ENCODE measurements around the gene C1orf115. TPM values are rescaled to one million over a fixed set of nuclear protein-coding genes. Genes with fewer than 3 reads are reported as not detected.

Gene C1orf115
- total RNA-seq, 2 experiments from 2014 or later = 0.12 to 0.16 TPM

DNA sequence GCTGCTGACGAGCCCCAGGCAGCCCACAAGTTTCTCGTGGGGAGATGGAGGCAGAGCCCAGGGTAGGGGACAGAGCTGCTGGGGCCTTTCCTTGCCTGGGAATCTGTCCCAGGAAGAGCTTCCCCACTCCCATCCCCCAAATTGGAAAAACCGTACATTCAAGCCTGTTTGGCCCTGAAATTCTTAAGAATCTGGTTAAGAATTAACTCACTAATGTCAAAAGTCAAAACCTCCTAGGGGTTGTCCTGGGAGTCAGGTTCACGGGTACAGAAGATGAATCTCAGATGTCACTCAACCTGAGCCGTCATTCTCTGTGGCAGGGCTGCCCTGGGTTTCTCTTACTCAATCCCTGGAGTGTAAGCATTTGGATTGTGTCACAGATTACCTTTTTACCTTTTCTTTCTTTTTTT lies 8.4 kb downstream of the C1orf115 start:
- CTCF ChIA-PET = no interaction called here

DNA sequence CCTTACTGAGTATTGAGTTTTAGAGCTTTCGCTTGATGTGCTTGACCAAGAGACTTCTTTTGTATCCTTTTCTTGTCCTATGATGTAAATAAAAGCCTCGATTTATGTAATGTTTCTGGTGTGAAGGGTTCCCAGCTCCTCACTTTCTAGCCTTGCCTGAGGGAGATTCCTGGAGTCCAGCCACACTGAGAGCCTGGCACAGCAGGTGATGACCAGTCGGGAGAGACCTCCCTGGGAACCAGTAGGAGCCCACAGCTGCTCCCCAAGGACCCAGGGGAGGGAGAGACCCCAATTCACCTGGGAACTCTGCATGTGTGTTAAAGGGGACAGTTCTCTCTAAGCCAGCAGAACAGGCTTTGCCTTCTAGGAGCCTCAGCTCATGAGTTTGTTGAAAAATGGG lies 8.9 kb downstream of the C1orf115 start:
- H3K27me3 Mint-ChIP-seq = peaks cover 18% of the 10 kb centered on the region
- CTCF ChIA-PET = interaction anchor here (0.7 kb wide), 1 partner anchor 21 kb away, joined by 5 read pairs; no protein-coding TSS in a partner anchor
- H3K4me1 Mint-ChIP-seq = peaks cover 5% of the 10 kb centered on the region
- DNase-seq = no peak
- no peaks in the 10 kb centered on the region for H3K36me3 Mint-ChIP-seq
- no peaks in the 10 kb centered on the region for H3K9me3 Mint-ChIP-seq (ENCODE audit: low read depth)
- H3K27ac Mint-ChIP-seq = no peak overlapping the region
- no peak for ATAC-seq
- no peak overlapping the region for H3K4me3 Mint-ChIP-seq

More for the DNA sequence above, 8.4 kb downstream of the C1orf115 start:
- peaks cover 5% of the 10 kb centered on the region for H3K4me1 Mint-ChIP-seq
- ATAC-seq (no peak), DNase-seq (no peak)
- no peak overlapping the region for H3K27ac Mint-ChIP-seq
- no peak overlapping the region for H3K4me3 Mint-ChIP-seq
- no peaks in the 10 kb centered on the region for H3K9me3 Mint-ChIP-seq (ENCODE audit: low read depth)
- peaks cover 15% of the 10 kb centered on the region for H3K27me3 Mint-ChIP-seq
- no peaks in the 10 kb centered on the region for H3K36me3 Mint-ChIP-seq

DNA sequence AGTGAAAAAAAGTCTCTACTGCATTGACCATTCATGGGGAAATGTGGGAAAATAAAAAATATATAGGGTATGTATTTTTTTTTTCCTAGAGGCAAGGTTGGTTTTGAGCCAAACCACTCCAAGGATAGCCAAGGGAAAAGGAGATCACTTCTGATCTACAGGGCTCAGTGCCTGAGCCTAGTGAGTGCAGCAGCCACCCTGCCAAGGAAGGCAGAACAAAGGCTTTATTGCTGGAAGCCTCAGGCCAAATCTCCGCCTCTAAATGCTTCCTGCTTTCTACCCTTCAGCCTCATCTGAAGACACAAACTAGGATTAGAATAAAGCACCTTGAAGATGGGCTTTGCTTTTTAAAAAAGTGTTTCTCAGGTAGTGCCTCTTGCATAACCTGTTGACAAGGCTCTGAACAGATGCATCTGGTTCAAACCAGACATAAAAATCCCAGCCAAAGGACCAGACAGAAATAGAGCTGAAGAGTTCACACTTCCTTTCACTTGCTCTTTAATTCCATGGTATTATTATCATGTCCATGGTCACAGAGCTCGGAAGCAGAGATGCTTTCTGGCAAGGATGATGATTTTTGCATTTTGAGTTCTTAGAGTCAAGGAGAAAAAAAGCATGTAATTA lies 10.5 kb downstream of the C1orf115 start:
- no peaks in the 10 kb centered on the region for H3K36me3 Mint-ChIP-seq
- ATAC-seq (no peak), DNase-seq (no peak)
- H3K9me3 Mint-ChIP-seq (ENCODE audit: low read depth) = no peaks in the 10 kb centered on the region
- H3K27ac Mint-ChIP-seq = no peak overlapping the region
- CTCF ChIA-PET = interaction anchor here (1.0 kb wide), 1 partner anchor 21 kb away, joined by 3 read pairs; no protein-coding TSS in a partner anchor
- H3K4me3 Mint-ChIP-seq = no peak overlapping the region
- peaks cover 5% of the 10 kb centered on the region for H3K4me1 Mint-ChIP-seq
- peaks cover 18% of the 10 kb centered on the region for H3K27me3 Mint-ChIP-seq

DNA sequence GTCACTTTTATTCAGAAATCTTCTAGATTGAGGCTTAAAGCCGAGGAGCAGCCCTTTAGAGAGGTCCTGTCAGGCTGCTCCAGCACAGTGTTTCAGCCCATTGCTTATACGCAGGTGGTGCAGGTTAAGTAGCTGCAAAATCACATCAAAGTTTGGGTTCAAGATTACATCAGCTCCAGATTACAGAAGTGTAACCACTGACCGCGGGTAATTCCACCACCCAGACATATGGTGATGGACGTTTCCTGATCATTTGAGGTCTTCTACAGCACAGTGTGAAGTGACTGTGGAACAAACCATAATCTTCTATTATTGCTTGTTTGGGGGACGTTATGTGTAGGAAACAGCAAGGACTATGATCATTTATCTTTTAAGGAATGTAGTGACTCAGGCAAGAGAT lies 11.8 kb downstream of the C1orf115 start:
- H3K4me3 Mint-ChIP-seq = no peak overlapping the region
- no peak for ATAC-seq
- CTCF ChIA-PET = interaction anchor here (1.4 kb wide), 1 partner anchor 31 kb away, joined by 5 read pairs; no protein-coding TSS in a partner anchor

DNA sequence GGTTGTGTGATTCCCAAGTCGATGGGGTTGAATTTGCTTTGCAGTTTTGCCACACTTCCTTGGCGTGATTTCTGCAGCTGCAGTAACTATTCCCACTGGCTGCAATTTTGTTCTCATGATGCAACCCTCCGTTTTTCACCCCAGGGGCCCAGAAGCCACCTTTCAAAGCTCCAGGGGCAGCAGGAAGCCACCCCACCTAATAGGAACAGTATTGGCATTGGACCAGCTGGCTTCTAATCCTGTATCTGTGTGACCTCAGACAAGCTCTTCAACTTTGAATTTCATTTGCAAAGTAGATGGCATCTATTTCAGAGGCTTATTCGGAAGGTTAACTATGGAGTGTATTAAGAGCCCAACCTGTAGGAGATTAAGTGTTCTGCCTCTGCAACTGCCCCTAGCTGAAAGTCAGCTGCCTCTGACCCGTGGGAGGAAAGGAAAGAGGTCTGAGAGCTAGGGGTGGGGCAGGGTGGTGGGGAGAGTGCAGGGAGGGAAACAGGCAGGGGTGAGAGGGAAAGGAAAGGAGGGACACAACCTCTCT lies 12.6 kb downstream of the C1orf115 start:
- no peaks in the 10 kb centered on the region for H3K9me3 Mint-ChIP-seq (ENCODE audit: low read depth)
- H3K27me3 Mint-ChIP-seq = peaks cover 18% of the 10 kb centered on the region
- no peak overlapping the region for H3K27ac Mint-ChIP-seq
- DNase-seq (no peak), ATAC-seq (no peak)
- CTCF ChIA-PET = interaction anchor here (1.4 kb wide), 1 partner anchor 30 kb away, joined by 5 read pairs; no protein-coding TSS in a partner anchor
- H3K4me1 Mint-ChIP-seq = peaks cover 5% of the 10 kb centered on the region
- H3K4me3 Mint-ChIP-seq = no peak overlapping the region
- no peaks in the 10 kb centered on the region for H3K36me3 Mint-ChIP-seq

More for the DNA sequence above, 11.8 kb downstream of the C1orf115 start:
- no peaks in the 10 kb centered on the region for H3K36me3 Mint-ChIP-seq
- peaks cover 5% of the 10 kb centered on the region for H3K4me1 Mint-ChIP-seq
- no peaks in the 10 kb centered on the region for H3K9me3 Mint-ChIP-seq (ENCODE audit: low read depth)
- H3K27me3 Mint-ChIP-seq = peaks cover 18% of the 10 kb centered on the region
- H3K27ac Mint-ChIP-seq = no peak overlapping the region
- DNase-seq = no peak

DNA sequence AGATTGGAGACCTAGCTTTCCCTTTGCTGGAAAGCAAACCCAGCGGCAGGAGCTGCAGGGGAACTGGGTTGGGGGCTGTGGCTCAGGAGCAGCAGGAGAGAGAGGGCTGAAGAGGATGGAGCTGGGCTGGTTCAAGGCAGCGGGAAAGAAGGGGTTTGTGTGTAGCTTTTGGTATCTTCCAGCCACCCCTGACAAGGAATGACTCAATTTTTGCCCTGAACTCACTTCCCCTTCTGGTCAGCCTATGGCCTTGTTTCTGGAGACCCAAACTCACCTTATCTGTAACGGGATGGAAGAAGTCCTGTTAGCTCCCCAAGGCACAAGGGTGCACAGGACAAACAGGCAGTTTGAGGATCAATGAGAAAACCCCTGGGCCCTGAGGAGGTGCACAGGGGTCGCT lies 13.1 kb downstream of the C1orf115 start:
- Mint-ChIP-seq H3K4me1 (peaks cover 5% of the 10 kb centered on the region), H3K27ac (no peak overlapping the region), H3K36me3 (no peaks in the 10 kb centered on the region), H3K4me3 (no peak overlapping the region), H3K27me3 (peaks cover 16% of the 10 kb centered on the region), H3K9me3 (ENCODE audit: low read depth) (no peaks in the 10 kb centered on the region)
- ATAC-seq = no peak
- CTCF ChIA-PET = no interaction called here
- no peak for DNase-seq

DNA sequence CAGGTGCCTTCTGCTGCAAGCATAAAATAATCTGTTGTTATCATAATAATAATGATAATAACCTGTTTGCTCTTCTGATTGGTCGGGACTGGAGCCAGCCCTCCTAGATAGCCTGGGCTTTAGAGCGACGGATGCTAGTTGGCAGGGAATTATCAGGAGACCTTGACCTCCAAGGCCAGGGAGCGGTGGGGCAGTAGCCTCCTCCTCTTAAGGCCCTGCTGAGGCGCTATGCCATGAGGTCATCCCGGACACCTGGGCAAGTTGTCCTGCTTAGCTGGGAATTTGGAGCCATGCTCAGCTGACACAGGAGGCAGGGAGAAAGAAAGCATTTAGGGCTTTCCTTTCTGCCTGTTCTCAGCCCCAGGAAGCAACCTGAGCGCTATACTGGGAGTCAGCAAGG lies 15.6 kb downstream of the C1orf115 start:
- no peaks in the 10 kb centered on the region for H3K36me3 Mint-ChIP-seq
- peaks cover 15% of the 10 kb centered on the region for H3K27me3 Mint-ChIP-seq
- H3K4me1 Mint-ChIP-seq = peaks cover 7% of the 10 kb centered on the region
- DNase-seq = no peak
- no peak overlapping the region for H3K27ac Mint-ChIP-seq
- ATAC-seq = no peak
- H3K9me3 Mint-ChIP-seq (ENCODE audit: low read depth) = no peaks in the 10 kb centered on the region
- no peak overlapping the region for H3K4me3 Mint-ChIP-seq
- CTCF ChIA-PET = interaction anchor here (1.1 kb wide), 1 partner anchor 27 kb away, joined by 3 read pairs; no protein-coding TSS in a partner anchor

DNA sequence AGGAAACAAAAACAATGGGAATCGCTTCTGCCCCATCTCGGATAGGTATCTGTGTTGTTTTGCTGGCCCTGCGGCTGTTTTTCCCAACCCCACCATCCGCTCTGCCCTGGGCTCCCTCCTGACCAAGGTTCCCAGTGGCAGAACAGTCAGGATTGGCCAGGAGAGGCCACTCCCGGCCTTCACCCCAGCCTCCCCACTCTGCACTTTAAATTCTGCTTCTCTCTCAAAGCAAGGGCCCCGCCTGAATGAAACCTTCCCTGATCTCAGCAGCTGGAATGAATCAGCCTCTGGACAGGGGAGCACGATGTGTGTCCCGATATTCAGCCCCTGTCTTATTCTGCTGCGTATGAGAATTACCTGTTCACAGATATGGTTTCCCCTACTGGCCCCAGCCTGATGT lies 16.3 kb downstream of the C1orf115 start:
- H3K4me3 Mint-ChIP-seq = no peak overlapping the region
- ATAC-seq (no peak), DNase-seq (no peak)
- H3K4me1 Mint-ChIP-seq = peaks cover 7% of the 10 kb centered on the region
- H3K9me3 Mint-ChIP-seq (ENCODE audit: low read depth) = no peaks in the 10 kb centered on the region
- H3K27me3 Mint-ChIP-seq = peaks cover 13% of the 10 kb centered on the region
- H3K27ac Mint-ChIP-seq = no peak overlapping the region
- no peaks in the 10 kb centered on the region for H3K36me3 Mint-ChIP-seq
- CTCF ChIA-PET = interaction anchor here (1.1 kb wide), 1 partner anchor 27 kb away, joined by 3 read pairs; no protein-coding TSS in a partner anchor

DNA sequence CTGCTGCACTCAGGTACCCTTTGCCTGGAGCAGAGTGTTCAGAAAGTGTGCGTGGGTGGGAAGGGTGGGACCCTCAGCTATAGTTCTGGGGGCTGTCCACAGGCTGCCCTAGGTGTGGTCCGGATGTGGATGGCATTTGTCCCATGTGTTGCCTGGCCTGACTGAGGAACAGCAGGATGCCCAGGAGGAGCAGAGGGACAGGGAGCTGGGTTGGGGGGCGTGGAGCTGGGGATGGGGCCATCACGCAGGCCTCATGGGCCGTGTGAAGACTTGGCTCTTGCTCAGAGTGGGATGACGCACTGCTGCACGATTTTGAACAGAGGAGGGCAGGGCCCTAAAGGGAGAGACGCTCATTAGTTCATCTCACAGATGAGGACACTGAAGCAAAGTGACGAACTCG lies 17.0 kb downstream of the C1orf115 start:
- H3K27ac Mint-ChIP-seq = no peak overlapping the region
- no peaks in the 10 kb centered on the region for H3K9me3 Mint-ChIP-seq (ENCODE audit: low read depth)
- ATAC-seq (no peak), DNase-seq (no peak)
- H3K36me3 Mint-ChIP-seq = no peaks in the 10 kb centered on the region
- CTCF ChIA-PET = no interaction called here
- peaks cover 11% of the 10 kb centered on the region for H3K27me3 Mint-ChIP-seq
- no peak overlapping the region for H3K4me3 Mint-ChIP-seq
- H3K4me1 Mint-ChIP-seq = peaks cover 3% of the 10 kb centered on the region

DNA sequence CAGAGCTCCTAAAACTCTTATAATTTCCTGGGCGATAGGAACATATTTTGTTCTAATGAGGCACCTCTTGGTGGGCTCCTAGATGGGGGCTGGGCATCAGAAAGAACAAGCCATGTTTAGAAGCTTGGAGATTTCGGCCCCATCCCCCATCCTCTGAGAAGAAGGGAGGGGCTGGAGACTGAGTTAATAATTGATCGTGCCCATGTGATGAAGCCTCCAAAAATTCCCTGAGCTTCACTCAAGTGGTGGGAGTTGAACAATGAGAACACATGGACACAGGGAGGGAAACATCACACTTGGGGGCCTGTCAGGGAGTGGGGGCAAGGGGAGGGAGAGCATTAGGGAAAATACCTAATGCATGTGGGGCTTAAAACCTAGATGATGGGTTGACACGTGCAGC lies 18.1 kb downstream of the C1orf115 start:
- peaks cover 1% of the 10 kb centered on the region for H3K4me1 Mint-ChIP-seq
- no peak overlapping the region for H3K4me3 Mint-ChIP-seq
- H3K9me3 Mint-ChIP-seq (ENCODE audit: low read depth) = no peaks in the 10 kb centered on the region
- peaks cover 2% of the 10 kb centered on the region for H3K27me3 Mint-ChIP-seq
- DNase-seq (no peak), ATAC-seq (no peak)
- H3K27ac Mint-ChIP-seq = no peak overlapping the region
- no peaks in the 10 kb centered on the region for H3K36me3 Mint-ChIP-seq
- CTCF ChIA-PET = no interaction called here

DNA sequence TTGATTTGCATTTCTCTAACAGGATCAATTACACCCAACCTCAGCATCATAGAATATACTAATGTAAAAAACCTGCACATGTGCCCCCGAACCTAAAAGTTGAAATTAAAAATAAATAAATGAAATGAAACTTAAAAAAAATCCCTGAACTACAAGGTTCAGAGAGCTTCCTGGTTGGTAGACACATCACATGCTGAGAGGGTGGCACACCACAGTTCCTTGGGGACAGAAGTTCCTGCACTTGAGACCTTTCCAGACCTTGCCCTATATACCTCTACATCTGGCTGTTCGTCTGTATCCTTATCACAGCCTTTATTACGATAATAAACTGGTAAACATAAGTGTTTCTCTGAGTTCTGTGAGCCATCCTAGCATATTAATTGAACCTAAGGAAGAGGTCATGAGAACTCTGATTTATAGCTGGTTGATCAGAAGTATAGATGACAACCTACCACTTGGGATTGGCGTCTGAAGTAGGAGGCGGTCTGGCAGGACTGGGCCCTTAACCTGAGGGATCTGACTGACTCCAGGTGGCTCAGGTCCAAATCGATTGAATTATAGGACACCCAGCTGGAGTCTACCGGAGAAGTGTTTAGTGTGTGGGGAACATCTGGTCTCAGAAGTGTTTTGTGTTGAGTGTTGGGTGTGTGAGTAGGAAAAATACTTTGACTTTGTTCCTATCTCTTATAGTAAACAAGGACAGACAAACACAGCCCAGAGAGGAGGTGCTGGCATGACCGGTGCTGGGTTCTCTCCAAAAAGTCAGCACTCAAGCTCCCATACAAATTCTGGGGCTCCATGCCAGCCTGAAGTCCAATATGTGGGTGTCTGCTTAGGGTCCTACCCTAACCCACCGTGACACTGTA lies 19.0 kb downstream of the C1orf115 start:
- ATAC-seq = no peak
- no peaks in the 10 kb centered on the region for H3K9me3 Mint-ChIP-seq (ENCODE audit: low read depth)
- no peak overlapping the region for H3K4me3 Mint-ChIP-seq
- H3K4me1 Mint-ChIP-seq = peaks cover 1% of the 10 kb centered on the region
- H3K36me3 Mint-ChIP-seq = no peaks in the 10 kb centered on the region
- CTCF ChIA-PET = no interaction called here
- DNase-seq = no peak
- H3K27ac Mint-ChIP-seq = no peak overlapping the region
- H3K27me3 Mint-ChIP-seq = no peaks in the 10 kb centered on the region

DNA sequence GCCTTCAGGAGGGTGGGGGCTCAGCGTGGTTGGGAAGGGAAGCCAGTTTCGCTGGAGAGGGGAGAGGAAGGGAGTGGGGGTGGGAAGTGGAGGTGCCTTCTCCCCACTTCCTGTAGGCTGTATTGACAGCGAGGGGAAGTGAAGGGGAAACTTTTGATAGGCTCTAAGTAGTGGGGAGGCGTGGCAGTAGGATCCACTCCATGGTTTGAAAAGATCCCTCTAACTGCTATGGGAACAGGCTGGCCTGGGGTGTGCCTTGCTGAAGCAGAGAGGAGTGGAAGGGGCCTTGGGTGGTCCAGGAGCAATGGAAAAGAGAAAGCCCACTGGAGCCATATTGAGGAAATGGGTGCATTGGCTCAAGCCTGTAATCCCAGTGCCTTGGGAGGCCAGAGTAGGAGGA lies 20.2 kb downstream of the C1orf115 start:
- no peak overlapping the region for H3K4me3 Mint-ChIP-seq
- no peaks in the 10 kb centered on the region for H3K36me3 Mint-ChIP-seq
- H3K27ac Mint-ChIP-seq = no peak overlapping the region
- ATAC-seq (no peak), DNase-seq (no peak)
- no peaks in the 10 kb centered on the region for H3K27me3 Mint-ChIP-seq
- H3K9me3 Mint-ChIP-seq (ENCODE audit: low read depth) = peaks cover under 1% of the 10 kb centered on the region
- CTCF ChIA-PET = no interaction called here
- H3K4me1 Mint-ChIP-seq = peaks cover 1% of the 10 kb centered on the region

DNA sequence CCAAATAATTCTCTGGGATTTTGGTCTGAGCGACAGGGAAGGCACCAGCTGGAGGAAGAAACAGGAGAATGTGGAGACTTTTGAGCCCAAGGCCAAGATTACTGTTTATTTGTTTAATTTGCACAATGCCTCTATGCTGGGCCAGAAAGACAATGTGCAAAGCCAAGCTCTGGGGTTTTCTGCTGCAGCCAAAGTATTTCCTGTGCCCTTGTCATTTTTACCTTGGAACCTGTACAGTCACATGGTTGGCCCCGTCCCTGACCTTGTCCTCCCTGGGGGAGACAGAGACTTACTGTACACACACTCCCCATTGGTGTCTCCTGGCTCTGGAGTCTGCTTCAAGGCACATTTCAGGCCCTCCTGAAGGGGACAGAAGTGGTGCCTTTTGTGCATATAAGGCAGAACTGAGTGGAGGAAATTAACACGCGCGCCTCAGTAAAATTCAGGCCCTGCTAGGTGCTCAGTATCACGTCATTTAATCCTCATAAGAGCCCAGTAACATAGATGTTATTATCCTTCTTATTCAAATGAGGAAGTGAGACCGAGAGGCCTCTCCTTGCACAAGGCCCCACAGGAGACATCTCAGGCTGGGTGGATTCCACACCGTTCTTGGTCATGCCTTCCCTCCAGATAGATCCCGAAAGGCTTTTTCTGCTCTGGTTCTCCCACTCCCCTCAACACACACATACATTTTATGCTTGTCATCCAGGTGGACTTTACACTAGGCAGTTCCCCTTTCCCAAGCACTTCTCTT lies 21.1 kb downstream of the C1orf115 start:
- H3K9me3 Mint-ChIP-seq (ENCODE audit: low read depth) = peaks cover 4% of the 10 kb centered on the region
- peaks cover 1% of the 10 kb centered on the region for H3K4me1 Mint-ChIP-seq
- H3K27ac Mint-ChIP-seq = no peak overlapping the region
- CTCF ChIA-PET = no interaction called here
- H3K4me3 Mint-ChIP-seq = no peak overlapping the region
- no peaks in the 10 kb centered on the region for H3K27me3 Mint-ChIP-seq
- no peak for DNase-seq
- ATAC-seq = no peak
- H3K36me3 Mint-ChIP-seq = no peaks in the 10 kb centered on the region
